Suprapubic skin (tissue), 4 donors: ENCODE data around the gene PFKP.

Experiments used
- EP300 ChIP-seq: sonication (generic); formaldehyde crosslinking; IDR thresholded peaks from one replicate; pipeline ENCODE4 v1.6.1; 2017; ENCODE audit warnings: antibody characterized with exemption
- POLR2A ChIP-seq, 2 donors: fragments of 450-650 bp; IDR thresholded peaks; one replicate each; pipeline ENCODE4 v1.6.1; 2017; ENCODE audit warnings: antibody characterized with exemption in 2 of 2, mild to moderate bottlenecking in 2 of 2, moderate library complexity in 2 of 2
- POLR2AphosphoS5 ChIP-seq, 3 donors: sonication (generic); formaldehyde crosslinking; IDR thresholded peaks; one replicate each; pipeline ENCODE4 v1.6.1; 2017; ENCODE audit warnings: antibody characterized with exemption in 3 of 3
- TF ChIP-seq, protein P1 (sequence below), 2 donors: fragments of 200-600 bp in 1 of 2; fragments of 450-650 bp in 1 of 2; sonication (generic) in 1 of 2; IDR thresholded peaks; one replicate each; pipeline ENCODE4 v1.5.1; 2016 to 2019; ENCODE audit warnings: antibody characterized with exemption in 2 of 2, mild to moderate bottlenecking in 1 of 2, moderate library complexity in 1 of 2

DNA sequence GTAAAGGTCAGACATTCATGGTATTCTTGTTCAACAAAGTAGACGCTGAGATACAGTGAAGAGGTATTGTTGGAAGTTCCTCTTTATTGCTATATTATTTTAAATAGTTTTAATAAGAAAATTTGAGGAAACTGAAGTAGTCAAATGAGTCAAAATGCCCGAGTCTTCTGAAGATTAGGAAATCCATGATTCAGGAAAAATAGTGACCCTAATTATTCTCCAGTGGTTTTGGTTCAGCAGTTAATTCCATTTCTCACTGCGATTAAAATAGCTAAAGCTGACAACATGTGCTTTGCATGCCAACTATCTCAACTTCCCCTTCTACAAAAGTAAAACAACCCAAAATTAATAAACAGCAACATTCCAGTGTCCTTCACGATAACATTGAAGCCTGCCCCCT is 32.7 kb upstream of the PFKP start:
- TF ChIP-seq POLR2AphosphoS5 (IDR thresholded peaks at IDR 0.05), result no peak
- TF ChIP-seq, protein P1, sequence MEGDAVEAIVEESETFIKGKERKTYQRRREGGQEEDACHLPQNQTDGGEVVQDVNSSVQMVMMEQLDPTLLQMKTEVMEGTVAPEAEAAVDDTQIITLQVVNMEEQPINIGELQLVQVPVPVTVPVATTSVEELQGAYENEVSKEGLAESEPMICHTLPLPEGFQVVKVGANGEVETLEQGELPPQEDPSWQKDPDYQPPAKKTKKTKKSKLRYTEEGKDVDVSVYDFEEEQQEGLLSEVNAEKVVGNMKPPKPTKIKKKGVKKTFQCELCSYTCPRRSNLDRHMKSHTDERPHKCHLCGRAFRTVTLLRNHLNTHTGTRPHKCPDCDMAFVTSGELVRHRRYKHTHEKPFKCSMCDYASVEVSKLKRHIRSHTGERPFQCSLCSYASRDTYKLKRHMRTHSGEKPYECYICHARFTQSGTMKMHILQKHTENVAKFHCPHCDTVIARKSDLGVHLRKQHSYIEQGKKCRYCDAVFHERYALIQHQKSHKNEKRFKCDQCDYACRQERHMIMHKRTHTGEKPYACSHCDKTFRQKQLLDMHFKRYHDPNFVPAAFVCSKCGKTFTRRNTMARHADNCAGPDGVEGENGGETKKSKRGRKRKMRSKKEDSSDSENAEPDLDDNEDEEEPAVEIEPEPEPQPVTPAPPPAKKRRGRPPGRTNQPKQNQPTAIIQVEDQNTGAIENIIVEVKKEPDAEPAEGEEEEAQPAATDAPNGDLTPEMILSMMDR (IDR thresholded peaks at IDR 0.05), result no peak
- no peak for TF ChIP-seq EP300
- no peak for TF ChIP-seq POLR2A (IDR thresholded peaks at IDR 0.05)
